Islet precursor cell (in vitro differentiated cells): ENCODE results near the gene RC3H1.
"Not testable (repeated sequence)": the region's sequence is repeated elsewhere in the genome, so short reads cannot be mapped to it uniquely, and the experiment has no call there.

ENCODE experiments used
- DNase-seq: peaks from one replicate; pipeline ENCODE4 v3.0.0-alpha.2; 2018

Gene RC3H1

GRCh38 chr1:174022080-174022975 is at the start of gene RC3H1:
Gene RC3H1, minus strand, starts transcription at chr1:174022357. Its CDS starts 29,372 bp downstream, at chr1:173992985.
- DNase-seq: peak; percentile 94

- no peak for DNase-seq
Observed at GRCh38 chr1:174070614-174071013, 48.5 kb upstream of the RC3H1 start.

GRCh38 chr1:174068000-174068399 is 45.8 kb upstream of the RC3H1 start:
- no peak for DNase-seq

- DNase-seq: no peak
Observed at GRCh38 chr1:174060090-174060489, 37.9 kb upstream of the RC3H1 start.

GRCh38 chr1:174058624-174059023 is 36.5 kb upstream of the RC3H1 start:
- peak; percentile 68 for DNase-seq

GRCh38 chr1:174056609-174057008 is 34.5 kb upstream of the RC3H1 start:
- not testable (repeated sequence) for DNase-seq

- not testable (repeated sequence) for DNase-seq
Observed at GRCh38 chr1:174055797-174056196, 33.6 kb upstream of the RC3H1 start.

GRCh38 chr1:174053826-174054225 is 31.7 kb upstream of the RC3H1 start:
- no peak for DNase-seq

GRCh38 chr1:174052621-174053020 is 30.5 kb upstream of the RC3H1 start:
- DNase-seq: no peak

- no peak for DNase-seq
Observed at GRCh38 chr1:174051956-174052355, 29.8 kb upstream of the RC3H1 start.

GRCh38 chr1:174049514-174049913 is 27.4 kb upstream of the RC3H1 start:
- no peak for DNase-seq

- no peak for DNase-seq
Observed at GRCh38 chr1:174044418-174045222, 22.5 kb upstream of the RC3H1 start.

GRCh38 chr1:174042509-174042908 is 20.4 kb upstream of the RC3H1 start:
- DNase-seq: not testable (repeated sequence)

GRCh38 chr1:174041369-174041768 is 19.2 kb upstream of the RC3H1 start:
- no peak for DNase-seq

GRCh38 chr1:174040387-174040786 is 18.2 kb upstream of the RC3H1 start:
- no peak for DNase-seq

- DNase-seq: no peak
Observed at GRCh38 chr1:174039027-174039426, 16.9 kb upstream of the RC3H1 start.

- DNase-seq: no peak
Observed at GRCh38 chr1:174036798-174037197, 14.6 kb upstream of the RC3H1 start.

GRCh38 chr1:174036204-174036603 is 14.0 kb upstream of the RC3H1 start:
- no peak for DNase-seq

GRCh38 chr1:174032671-174033222 is 10.6 kb upstream of the RC3H1 start:
- DNase-seq: no peak

GRCh38 chr1:174031099-174031498 is 8.9 kb upstream of the RC3H1 start:
- no peak for DNase-seq

GRCh38 chr1:174028495-174028894 is 6.3 kb upstream of the RC3H1 start:
- no peak for DNase-seq

- DNase-seq: peak; percentile 66
Observed at GRCh38 chr1:174023440-174023839, 1.3 kb upstream of the RC3H1 start.

GRCh38 chr1:174022976-174023277 is 770 bp upstream of the RC3H1 start:
- no peak for DNase-seq

GRCh38 chr1:174021591-174022079 is 522 bp downstream of the RC3H1 start:
- peak; percentile 80 for DNase-seq
